Measurements from ENCODE around the gene TESMIN.

GRCh38 chr11:68680541-68681231 lies 70.6 kb downstream of the TESMIN start:
- TF ChIP-seq POLR2A (IDR thresholded peaks at IDR 0.05; ENCODE audit: low read length) (no peak), GATA1 (IDR thresholded peaks at IDR 0.05; ENCODE audit: low read depth, low read length) (no peak)
